HepG2 (cell line): ENCODE data around the gene FAM83C. TPM values are rescaled to one million over a fixed set of nuclear protein-coding genes. Genes with fewer than 3 reads are reported as not detected.

ENCODE experiments used
- AFF4 ChIP-seq: sonication (generic); formaldehyde crosslinking; IDR thresholded peaks from 2 replicates; pipeline ENCODE4 v1.4.0; 2020; ENCODE audit warnings: missing genetic modification reagents
- ARID5B ChIP-seq: IDR thresholded peaks from 2 replicates; pipeline ENCODE4 v1.4.0; 2020; ENCODE audit warnings: mild to moderate bottlenecking, missing genetic modification reagents
- ARNT ChIP-seq: fragments of 450-650 bp; IDR thresholded peaks from 2 replicates; pipeline ENCODE4 v1.6.1; 2017
- ATF3 ChIP-seq: sonication (generic); formaldehyde crosslinking; IDR thresholded peaks from 2 replicates; pipeline ENCODE4 v1.4.0; 2020; ENCODE audit warnings: missing genetic modification reagents
- CBX2 ChIP-seq, 2 experiments: fragments of 200-600 bp in 1 of 2; sonication (generic); formaldehyde crosslinking in 1 of 2; IDR thresholded peaks; 2 replicates each; pipeline versions ENCODE4 v1.7.0 to v1.8.1; 2018 to 2022; ENCODE audit warnings: low read depth in 2 of 2, low read length in 1 of 2, mild to moderate bottlenecking in 1 of 2, missing genetic modification reagents in 1 of 2
- CHD2 ChIP-seq: IDR thresholded peaks from 2 replicates; pipeline ENCODE4 v1.6.1; 2011; ENCODE audit warnings: low read depth, low read length, improper control_type of control experiment
- ISX ChIP-seq: sonication (generic); formaldehyde crosslinking; conservative IDR thresholded peaks from 2 replicates; pipeline ENCODE4 v1.5.0; 2020; ENCODE audit warnings: missing genetic modification reagents
- RORA ChIP-seq: sonication (generic); formaldehyde crosslinking; IDR thresholded peaks from 2 replicates; pipeline ENCODE4 v1.5.0; 2020; ENCODE audit warnings: mild to moderate bottlenecking, missing genetic modification reagents, moderate library complexity
- SAFB2 ChIP-seq: sonication (generic); formaldehyde crosslinking; IDR thresholded peaks from 2 replicates; pipeline ENCODE4 v1.5.1; 2020; ENCODE audit warnings: missing genetic modification reagents, low read depth, mild to moderate bottlenecking, borderline replicate concordance
- SALL1 ChIP-seq: sonication (generic); formaldehyde crosslinking; IDR thresholded peaks from 2 replicates; pipeline ENCODE4 v1.8.0; 2022; ENCODE audit warnings: mild to moderate bottlenecking, missing genetic modification reagents
- ZBTB43 ChIP-seq: sonication (generic); formaldehyde crosslinking; conservative IDR thresholded peaks from 2 replicates; pipeline ENCODE4 v1.4.0; 2020; ENCODE audit warnings: missing genetic modification reagents
- ZNF296 ChIP-seq: sonication (generic); formaldehyde crosslinking; conservative IDR thresholded peaks from 2 replicates; pipeline ENCODE4 v1.5.0; 2020; ENCODE audit warnings: mild to moderate bottlenecking, missing genetic modification reagents
- ZNF432 ChIP-seq: sonication (generic); formaldehyde crosslinking; IDR thresholded peaks from 2 replicates; pipeline ENCODE4 v1.5.0; 2020; ENCODE audit warnings: missing genetic modification reagents, mild to moderate bottlenecking, borderline replicate concordance
- ZNF670 ChIP-seq: sonication (generic); formaldehyde crosslinking; IDR thresholded peaks from 2 replicates; pipeline ENCODE4 v1.8.0; 2022; ENCODE audit warnings: mild to moderate bottlenecking, missing genetic modification reagents, borderline replicate concordance
- ZNF687 ChIP-seq: sonication (generic); formaldehyde crosslinking; IDR thresholded peaks from 2 replicates; pipeline ENCODE4 v1.5.1; 2020; ENCODE audit warnings: mild to moderate bottlenecking, missing genetic modification reagents, moderate library complexity
- ZNF883 ChIP-seq: sonication (generic); formaldehyde crosslinking; IDR thresholded peaks from 2 replicates; pipeline ENCODE4 v1.5.1; 2020; ENCODE audit warnings: mild to moderate bottlenecking, missing genetic modification reagents; ENCODE audit errors: not compliant biosample characterization
- polyA plus RNA-seq, 8 experiments: library from polyadenylated mRNA; depleted of rRNA in 3 of 8; stranded (reverse) in 7 of 8; unstranded in 1 of 8; fragments of >200 nt; fragmentation: Illumina TruSeq in 4 of 8; extraction: Trizol in 4 of 8; gene quantifications; 2 replicates each; pipeline versions ENCODE4 v1.2.1 to v1.2.3, GENCODE V29; 2011 to 2016; ENCODE audit warnings: low read depth in 4 of 8, missing spikeins in 1 of 8, mixed read lengths in 1 of 8; ENCODE audit not compliant: insufficient read depth in 1 of 8
- total RNA-seq, 5 experiments: library from RNA; depleted of rRNA; stranded (reverse); fragments of >200 nt; fragmentation: Illumina TruSeq; extraction: Trizol; gene quantifications; 2 replicates each; pipeline ENCODE4 v1.2.3, GENCODE V29; 2016; ENCODE audit warnings: low read depth in 1 of 5

The FAM83C gene
- total and polyA plus RNA-seq, 2 of the 13 experiments (the other 11 are each of a cell fraction or from before 2014, with no cell fraction given), result 0.04 TPM; not detected in 1

GRCh38 chr20:35297155-35297554 lies 4.9 kb upstream of the FAM83C start (continued):
- TF ChIP-seq RORA (CRISPR knock-in tag) (no peak), SALL1 (CRISPR knock-in tag) (0 out of 2 replicates have a peak, but pooled peaks have one; percentile 9), ARNT (no peak), ZNF432 (no peak), ZNF670 (CRISPR knock-in tag) (no peak), ZNF883 (CRISPR knock-in tag) (peak; percentile 70), SAFB2 (CRISPR knock-in tag) (0 out of 2 replicates have a peak, but pooled peaks have one; percentile 11), ZNF296 (CRISPR knock-in tag) (no peak), ZBTB43 (CRISPR knock-in tag) (no peak), ISX (CRISPR knock-in tag) (no peak), ATF3 (CRISPR knock-in tag) (no peak), ZNF687 (CRISPR knock-in tag) (peak; percentile 38; the same call in 1 of the 2 replicates), AFF4 (no peak), CBX2 (IDR thresholded peaks at IDR 0.05; ENCODE audit: low read depth, low read length) (no peak), CBX2 (CRISPR knock-in tag; IDR thresholded peaks at IDR 0.05; ENCODE audit: low read depth) (no peak), CHD2 (no peak), ARID5B (CRISPR knock-in tag) (no peak)
